SK-N-SH treated with all-trans-retinoic acid at 6 μM for 48 hours (cell line): Measurements from ENCODE around the gene INPP5B.

Source experiments
- ATAC-seq: fragments of 200-7000 bp; cut with Tn5 transposase; 3 replicates; pipeline ENCODE4 v1.9.1; 2020; ENCODE audit warnings: mild to moderate bottlenecking, moderate library complexity
- ARNTL ChIP-seq: fragments of 450-650 bp; formaldehyde crosslinking; IDR thresholded peaks from 2 replicates; pipeline ENCODE4 v1.5.0; 2020; ENCODE audit warnings: low read depth, mild to moderate bottlenecking, moderate library complexity, borderline replicate concordance
- BACH2 ChIP-seq: fragments of 250-450 bp; sonication (Bioruptor Pico); IDR thresholded peaks from 2 replicates; pipeline ENCODE4 v1.9.0; 2021; ENCODE audit warnings: mild to moderate bottlenecking, borderline replicate concordance
- CSRNP3 ChIP-seq: fragments of 250-450 bp; sonication (Bioruptor Pico); IDR thresholded peaks from 2 replicates; pipeline ENCODE4 v1.5.1; 2021; ENCODE audit warnings: mild to moderate bottlenecking, moderate library complexity
- ESRRG ChIP-seq: fragments of 250-450 bp; sonication (Bioruptor Pico); IDR thresholded peaks from 2 replicates; pipeline ENCODE4 v1.6.1; 2021; ENCODE audit warnings: mild to moderate bottlenecking
- GLIS3 ChIP-seq: fragments of 250-450 bp; sonication (Bioruptor Pico); IDR thresholded peaks from 2 replicates; pipeline ENCODE4 v1.5.0; 2020; ENCODE audit warnings: mild to moderate bottlenecking, moderate library complexity
- ISL1 ChIP-seq: fragments of 250-450 bp; sonication (Bioruptor Pico); IDR thresholded peaks from 2 replicates; pipeline ENCODE4 v2.1.2; 2022; ENCODE audit warnings: mild to moderate bottlenecking, moderate library complexity
- PATZ1 ChIP-seq: fragments of 250-450 bp; sonication (Bioruptor Pico); IDR thresholded peaks from 2 replicates; pipeline ENCODE4 v1.8.0; 2020; ENCODE audit warnings: mild to moderate bottlenecking, moderate library complexity, borderline replicate concordance
- POU6F1 ChIP-seq: fragments of 250-450 bp; sonication (Bioruptor Pico); IDR thresholded peaks from 2 replicates; pipeline ENCODE4 v1.8.0; 2021; ENCODE audit warnings: low read depth, mild to moderate bottlenecking, moderate library complexity, borderline replicate concordance
- RARB ChIP-seq: fragments of 250-450 bp; sonication (Bioruptor Pico); IDR thresholded peaks from 2 replicates; pipeline ENCODE4 v1.8.0; 2021; ENCODE audit warnings: mild to moderate bottlenecking, moderate library complexity
- TCF4 ChIP-seq: fragments of 250-450 bp; sonication (Bioruptor Pico); IDR thresholded peaks from 2 replicates; pipeline ENCODE4 v1.8.0; 2021; ENCODE audit warnings: mild to moderate bottlenecking, moderate library complexity, borderline replicate concordance
- ZC3H10 ChIP-seq: fragments of 250-450 bp; sonication (Bioruptor Pico); IDR thresholded peaks from 2 replicates; pipeline ENCODE4 v1.5.1; 2021; ENCODE audit warnings: mild to moderate bottlenecking, moderate library complexity
- ZFP30 ChIP-seq: fragments of 450-650 bp; formaldehyde crosslinking; IDR thresholded peaks from 2 replicates; pipeline ENCODE4 v1.5.0; 2022; ENCODE audit warnings: mild to moderate bottlenecking, moderate library complexity
- ZNF70 ChIP-seq: fragments of 450-650 bp; formaldehyde crosslinking; IDR thresholded peaks from 2 replicates; pipeline ENCODE4 v1.5.0; 2020; ENCODE audit warnings: mild to moderate bottlenecking, moderate library complexity
- ZNF8 ChIP-seq: fragments of 450-650 bp; formaldehyde crosslinking; IDR thresholded peaks from 2 replicates; pipeline ENCODE4 v1.5.0; 2020; ENCODE audit warnings: mild to moderate bottlenecking, moderate library complexity

Gene INPP5B

GRCh38 chr1:37811027-37811655 is 135.7 kb downstream of the INPP5B start:
- peak; percentile 59 for ATAC-seq
- TF ChIP-seq CSRNP3: no peak
- no peak for TF ChIP-seq BACH2
- TF ChIP-seq POU6F1 (CRISPR knock-in tag): no peak
- TF ChIP-seq GLIS3: no peak
- TF ChIP-seq ZNF70 (CRISPR knock-in tag): no peak
- no peak for TF ChIP-seq ARNTL
- TF ChIP-seq RARB (CRISPR knock-in tag): no peak
- no peak for TF ChIP-seq ZC3H10 (CRISPR knock-in tag)
- TF ChIP-seq ZFP30 (CRISPR knock-in tag): no peak
- no peak for TF ChIP-seq ESRRG (CRISPR knock-in tag)
- TF ChIP-seq ZNF8 (CRISPR knock-in tag): no peak
- no peak for TF ChIP-seq TCF4 (CRISPR knock-in tag)
- TF ChIP-seq PATZ1: no peak
- TF ChIP-seq ISL1: no peak
- TF ChIP-seq, all 23 proteins: peak for 0
